Ovary (tissue), 9 donors: ENCODE data around the gene PDE4D. TPM values are rescaled to one million over a fixed set of nuclear protein-coding genes. Genes with fewer than 3 reads are reported as not detected.

Experiments used
- DNase-seq, 5 donors: peaks; one replicate each; pipeline ENCODE4 v3.0.0-alpha.2; 2019 to 2020
- H3K27ac ChIP-seq, 2 donors: fragments of 200-600 bp; one replicate each; pipeline versions ENCODE4 v1.5.1 to v1.8.0; 2019 to 2022
- H3K27me3 ChIP-seq: fragments of 200-600 bp; one replicate; pipeline ENCODE4 v1.8.0; 2022
- H3K36me3 ChIP-seq: fragments of 200-600 bp; sonication (generic); one replicate; pipeline ENCODE4 v1.5.1; 2019
- H3K4me1 ChIP-seq: one replicate; pipeline ENCODE4 v1.8.1; 2013; ENCODE audit warnings: mild to moderate bottlenecking, moderate library complexity; ENCODE audit not compliant: insufficient read depth
- H3K4me3 ChIP-seq: fragments of 200-600 bp; sonication (generic); one replicate; pipeline ENCODE4 v1.5.1; 2017
- H3K9me3 ChIP-seq, 2 donors: fragments of 200-600 bp in 1 of 2; sonication (generic) in 1 of 2; one replicate each; pipeline versions ENCODE4 v1.5.1 to v1.8.1; 2013 to 2019; ENCODE audit warnings: mild to moderate bottlenecking in 1 of 2, moderate library complexity in 1 of 2
- CTCF ChIP-seq, 3 donors: fragments of 450-650 bp in 2 of 3; fragments of 200-600 bp in 1 of 3; IDR thresholded peaks; one replicate each; pipeline versions ENCODE4 v1.5.1 to v1.8.0; 2016 to 2022; ENCODE audit warnings: antibody characterized with exemption in 3 of 3, mild to moderate bottlenecking in 1 of 3
- EP300 ChIP-seq: sonication (generic); formaldehyde crosslinking; IDR thresholded peaks from one replicate; pipeline ENCODE4 v1.6.1; 2017; ENCODE audit warnings: antibody characterized with exemption
- POLR2A ChIP-seq: fragments of 450-650 bp; IDR thresholded peaks from one replicate; pipeline ENCODE4 v1.6.1; 2017; ENCODE audit warnings: antibody characterized with exemption, mild to moderate bottlenecking, moderate library complexity
- WGBS, 3 donors: extraction: QIAGEN DNeasy Blood & Tissue Kit in 1 of 3; methylation state at CpG; one replicate each; pipeline versions ENCODE4 v1.1.5 to v1.1.7; 2013 to 2017; 5-methylcytosine and 5-hydroxymethylcytosine counted together
- intact Hi-C, 4 donors: fragments of 100-400 bp; cut with DNase I; formaldehyde crosslinking; loops; one replicate each; pipeline versions ENCODE4 v1.11.0 to v1.15.1; 2022 to 2023
- polyA plus RNA-seq, 2 donors: library from polyadenylated mRNA; stranded (reverse); fragments of 200-250 nt in 1 of 2; fragments of 350-450 nt in 1 of 2; fragmentation: Illumina TruSeq in 1 of 2; extraction: RNeasy Lipid Tissue Mini Kit (QIAGEN cat#74804) in 1 of 2; gene quantifications; one replicate each; pipeline ENCODE4 v1.2.3, GENCODE V29; 2013 to 2014
- total RNA-seq, 7 donors: library from RNA; depleted of rRNA in 2 of 7; stranded (reverse); fragments of >200 nt in 2 of 7; fragmentation: NEBNext Ultra II Directional in 3 of 7; extraction: Animal tissue kit (Norgen Biotek cat#: 25700) in 3 of 7; gene quantifications; one replicate each; pipeline versions ENCODE4 v1.1.0 to v1.2.4, GENCODE V29; 2016 to 2023
- donor health status: DM: no; HTN: no; CAD: no; lungs with moderate emphysema.
- donor health status: DM: no; HTN: no; CAD: no.
- donor health status: Bipolar disorder and iron deficiency.
- donor health status: DM: yes; HTN: yes; CAD: no.
- donor health status: DM: no; HTN: no; CAD: no.
- donor health status: DM: yes; HTN: yes; CAD: no.

Gene PDE4D
- total and polyA plus RNA-seq, 9 donors, result 1.3 to 67.6 (median 8.4) TPM

- Histone ChIP-seq H3K36me3 (no peaks in the 10 kb centered on the region), H3K4me3 (no peak overlapping the region), H3K4me1 (peaks cover 2% of the 10 kb centered on the region), H3K27ac (no peak overlapping the region), H3K27me3 (no peaks in the 10 kb centered on the region), H3K9me3 (no peaks in the 10 kb centered on the region)
- DNase-seq, result no peak
- WGBS, 3 donors, result 87 to 93% (median 88%) methylated on average over 2 of the region's 2 CpGs
- intact Hi-C loops, result no loop called here
- no peak for TF ChIP-seq EP300
- TF ChIP-seq POLR2A, result no peak
- no peak for TF ChIP-seq CTCF (IDR thresholded peaks at IDR 0.05)
Measured at GRCh38 chr5:59325070-59325469, 568.5 kb downstream of the PDE4D start.

- 25 to 36% (median 29%) methylated on average over 2 of the region's 2 CpGs for WGBS, 3 donors
- H3K4me3 ChIP-seq, result no peak overlapping the region
- no peaks in the 10 kb centered on the region for H3K27me3 ChIP-seq
- no peaks in the 10 kb centered on the region for H3K36me3 ChIP-seq
- TF ChIP-seq POLR2A, result no peak
- no peak for TF ChIP-seq CTCF (IDR thresholded peaks at IDR 0.05)
- no peak for TF ChIP-seq EP300
- H3K9me3 ChIP-seq, result no peaks in the 10 kb centered on the region
- H3K4me1 ChIP-seq, result no peaks in the 10 kb centered on the region
- DNase-seq, result no peak
- intact Hi-C loops, result no loop called here
- no peak overlapping the region for H3K27ac ChIP-seq
Measured at GRCh38 chr5:59322894-59323293, 570.6 kb downstream of the PDE4D start.

GRCh38 chr5:59322058-59322457 lies 571.5 kb downstream of the PDE4D start:
- Histone ChIP-seq H3K27me3 (no peaks in the 10 kb centered on the region), H3K9me3 (no peaks in the 10 kb centered on the region), H3K4me1 (peaks cover 3% of the 10 kb centered on the region), H3K27ac (no peak overlapping the region), H3K4me3 (no peak overlapping the region), H3K36me3 (no peaks in the 10 kb centered on the region)
- intact Hi-C loops, result no loop called here
- TF ChIP-seq CTCF (IDR thresholded peaks at IDR 0.05), result no peak
- no peak for TF ChIP-seq EP300
- TF ChIP-seq POLR2A, result no peak
- no peak for DNase-seq

- peaks cover 8% of the 10 kb centered on the region for H3K4me1 ChIP-seq
- intact Hi-C loops, result no loop called here
- no peaks in the 10 kb centered on the region for H3K36me3 ChIP-seq
- H3K9me3 ChIP-seq, result no peaks in the 10 kb centered on the region
- no peak for TF ChIP-seq POLR2A
- TF ChIP-seq EP300, result no peak
- TF ChIP-seq CTCF (IDR thresholded peaks at IDR 0.05), result no peak
- H3K4me3 ChIP-seq, result no peak overlapping the region
- H3K27me3 ChIP-seq, result no peaks in the 10 kb centered on the region
- WGBS, 3 donors, result 92 to 98% (median 97%) methylated on average over 3 of the region's 3 CpGs
- H3K27ac ChIP-seq, result no peak overlapping the region
- no peak for DNase-seq
Measured at GRCh38 chr5:59321642-59322041, 571.9 kb downstream of the PDE4D start.

GRCh38 chr5:59320420-59320819 lies 573.1 kb downstream of the PDE4D start:
- H3K27me3 ChIP-seq, result no peaks in the 10 kb centered on the region
- no peak overlapping the region for H3K27ac ChIP-seq
- no peak for DNase-seq
- H3K4me3 ChIP-seq, result no peak overlapping the region
- peaks cover 9% of the 10 kb centered on the region for H3K4me1 ChIP-seq
- no peaks in the 10 kb centered on the region for H3K36me3 ChIP-seq
- intact Hi-C loops, result no loop called here
- no peaks in the 10 kb centered on the region for H3K9me3 ChIP-seq
- WGBS, 3 donors, result 96 to 97% (median 96%) methylated on average over 2 of the region's 2 CpGs
- no peak for TF ChIP-seq EP300
- TF ChIP-seq CTCF (IDR thresholded peaks at IDR 0.05), result no peak
- no peak for TF ChIP-seq POLR2A
